RWPE1 (cell line): Measurements from ENCODE around the gene FAM210B.

ENCODE experiments used
- CTCF ChIA-PET: fragments of 350-600 bp; sonication (Branson Sonifier 250); formaldehyde crosslinking; extraction: SDS; loops from one replicate; lab custom pipeline; 2021; lab: Yijun Ruan, JAX
- POLR2A ChIA-PET: fragments of 400-600 bp; formaldehyde crosslinking; extraction: SDS; loops from one replicate; lab custom pipeline; 2020; ENCODE audit warnings: antibody characterized with exemption; ENCODE audit not compliant: low non-redundant PET; lab: Yijun Ruan, JAX
- DNase-seq: peaks from one replicate; pipeline ENCODE4 v3.0.0; 2012; ENCODE audit warnings: low spot score
- H3K27ac ChIP-seq: fragments of 450-650 bp; 2 replicates; pipeline ENCODE4 v1.5.1; 2017
- TF ChIP-seq, protein P1 (sequence below): fragments of 450-650 bp; conservative IDR thresholded peaks from 2 replicates; pipeline ENCODE4 v1.5.1; 2017; ENCODE audit warnings: low read depth, mild to moderate bottlenecking

The FAM210B gene

DNA sequence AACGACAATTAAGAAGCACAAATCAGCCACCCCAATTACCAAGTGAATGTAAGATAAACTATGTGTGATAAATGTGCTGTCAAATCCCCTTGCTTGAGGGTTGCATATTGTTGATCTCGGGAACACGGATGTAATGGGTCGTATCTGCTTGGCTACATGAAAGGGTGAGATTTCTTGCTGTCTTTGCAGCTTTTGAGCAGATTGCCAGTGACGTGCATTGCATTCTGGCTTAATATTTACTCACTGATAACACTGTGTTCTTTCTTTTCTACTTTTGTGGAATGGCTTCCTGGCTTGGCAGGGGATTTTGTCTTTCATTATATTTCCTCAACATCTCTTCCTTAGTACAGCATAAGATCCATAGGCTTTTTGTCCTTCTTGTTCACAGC is 10.5 kb upstream of the FAM210B start:
- ChIA-PET POLR2A (no interaction called here), CTCF (no interaction called here)
- DNase-seq, result no peak
- TF ChIP-seq, protein P1, sequence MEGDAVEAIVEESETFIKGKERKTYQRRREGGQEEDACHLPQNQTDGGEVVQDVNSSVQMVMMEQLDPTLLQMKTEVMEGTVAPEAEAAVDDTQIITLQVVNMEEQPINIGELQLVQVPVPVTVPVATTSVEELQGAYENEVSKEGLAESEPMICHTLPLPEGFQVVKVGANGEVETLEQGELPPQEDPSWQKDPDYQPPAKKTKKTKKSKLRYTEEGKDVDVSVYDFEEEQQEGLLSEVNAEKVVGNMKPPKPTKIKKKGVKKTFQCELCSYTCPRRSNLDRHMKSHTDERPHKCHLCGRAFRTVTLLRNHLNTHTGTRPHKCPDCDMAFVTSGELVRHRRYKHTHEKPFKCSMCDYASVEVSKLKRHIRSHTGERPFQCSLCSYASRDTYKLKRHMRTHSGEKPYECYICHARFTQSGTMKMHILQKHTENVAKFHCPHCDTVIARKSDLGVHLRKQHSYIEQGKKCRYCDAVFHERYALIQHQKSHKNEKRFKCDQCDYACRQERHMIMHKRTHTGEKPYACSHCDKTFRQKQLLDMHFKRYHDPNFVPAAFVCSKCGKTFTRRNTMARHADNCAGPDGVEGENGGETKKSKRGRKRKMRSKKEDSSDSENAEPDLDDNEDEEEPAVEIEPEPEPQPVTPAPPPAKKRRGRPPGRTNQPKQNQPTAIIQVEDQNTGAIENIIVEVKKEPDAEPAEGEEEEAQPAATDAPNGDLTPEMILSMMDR, result no peak
- no peak overlapping the region for H3K27ac ChIP-seq

DNA sequence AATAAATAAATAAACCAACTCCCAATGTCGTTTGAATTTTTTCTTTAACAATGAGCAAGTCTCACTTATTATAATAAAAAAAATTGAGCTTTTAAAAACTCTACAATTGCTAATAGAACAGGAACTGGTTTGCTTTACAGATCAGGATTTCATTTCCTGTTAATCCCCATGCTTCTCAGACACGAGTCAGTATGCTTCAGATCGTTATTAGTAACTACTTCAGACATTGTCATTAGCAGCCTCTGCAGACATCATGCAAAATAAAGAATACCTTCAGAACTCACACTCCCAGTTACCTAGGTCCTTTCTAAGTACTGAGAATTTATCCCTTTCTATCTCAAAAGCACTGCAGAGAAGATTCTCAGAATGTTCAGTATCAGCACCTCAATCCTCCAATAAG is 10.0 kb upstream of the FAM210B start:
- ChIA-PET CTCF (interaction anchor here (1.1 kb wide), 1 partner anchor 161 kb away, joined by 3 read pairs; no protein-coding TSS in a partner anchor), POLR2A (no interaction called here)
- DNase-seq, result no peak
- no peak overlapping the region for H3K27ac ChIP-seq
- TF ChIP-seq, protein P1, result no peak

GRCh38 chr20:56350842-56351241 is 7.9 kb upstream of the FAM210B start:
- TF ChIP-seq, protein P1, result no peak
- no peak overlapping the region for H3K27ac ChIP-seq
- POLR2A ChIA-PET, result no interaction called here
- CTCF ChIA-PET, result no interaction called here
- DNase-seq, result no peak

DNA sequence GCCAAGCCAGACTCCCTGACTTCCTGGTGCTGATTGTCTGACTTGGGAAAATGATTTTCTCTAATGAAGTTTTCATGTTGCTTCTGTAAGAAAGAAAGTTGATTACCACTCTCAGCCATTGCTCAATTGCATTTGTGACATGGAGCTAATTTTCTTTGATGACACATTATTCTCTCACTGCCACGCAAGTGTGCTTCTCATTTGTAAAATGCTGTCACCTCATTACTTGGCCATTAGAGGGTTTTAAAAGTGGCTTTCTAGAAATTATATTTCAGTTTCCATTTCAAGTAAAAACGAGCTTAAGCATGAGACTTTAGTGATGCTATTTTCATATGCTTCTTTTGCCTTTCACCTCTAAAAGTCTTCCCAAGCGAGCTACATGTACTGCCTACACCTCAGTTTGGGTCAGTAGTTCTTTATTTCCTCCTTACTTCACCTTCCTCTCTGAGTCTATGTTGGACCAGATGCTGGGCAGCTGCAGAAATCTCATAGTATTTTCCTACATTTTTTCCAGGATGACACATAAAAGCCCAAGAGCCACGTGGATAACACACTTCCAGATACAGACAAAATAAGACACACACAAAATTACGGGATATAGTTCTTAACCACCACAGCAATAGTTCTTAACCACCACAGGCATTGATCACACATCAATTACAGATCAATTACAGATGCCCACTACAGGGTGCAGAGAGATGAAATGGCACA is 6.3 kb upstream of the FAM210B start:
- CTCF ChIA-PET, result interaction anchor here (0.6 to 1.0 kb wide), 3 partner anchors 9 to 104 kb away, joined by 4 to 6 read pairs (median 5); partner anchors contain the start of gene MC3R
- POLR2A ChIA-PET, result no interaction called here
- TF ChIP-seq, protein P1, result no peak
- H3K27ac ChIP-seq, result no peak overlapping the region
- DNase-seq, result no peak

DNA sequence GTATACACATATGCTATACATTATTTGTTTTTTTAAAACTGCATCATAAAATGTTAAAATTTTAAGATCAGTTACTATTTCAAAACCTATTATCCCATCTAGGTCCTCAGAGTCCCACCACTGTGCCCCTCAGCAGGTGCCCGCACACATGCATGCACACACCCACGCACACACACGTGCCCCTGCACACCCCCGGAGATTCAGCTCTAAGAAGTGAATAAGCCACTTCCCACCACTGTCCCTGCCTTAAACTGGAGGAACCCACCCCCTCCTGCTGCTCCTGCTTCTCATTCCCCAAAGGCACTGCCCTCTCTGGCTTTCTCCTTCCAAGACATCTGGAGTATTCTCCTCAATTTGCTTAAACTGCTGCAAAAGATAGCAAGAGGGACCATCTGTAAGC is 5.4 kb upstream of the FAM210B start:
- ChIA-PET CTCF (interaction anchor here (0.7 to 1.0 kb wide), 2 partner anchors 39 to 151 kb away, joined by 3 read pairs; partner anchors contain the start of genes AURKA and CSTF1), POLR2A (no interaction called here)
- TF ChIP-seq, protein P1, result no peak
- no peak overlapping the region for H3K27ac ChIP-seq
- DNase-seq, result no peak

DNA sequence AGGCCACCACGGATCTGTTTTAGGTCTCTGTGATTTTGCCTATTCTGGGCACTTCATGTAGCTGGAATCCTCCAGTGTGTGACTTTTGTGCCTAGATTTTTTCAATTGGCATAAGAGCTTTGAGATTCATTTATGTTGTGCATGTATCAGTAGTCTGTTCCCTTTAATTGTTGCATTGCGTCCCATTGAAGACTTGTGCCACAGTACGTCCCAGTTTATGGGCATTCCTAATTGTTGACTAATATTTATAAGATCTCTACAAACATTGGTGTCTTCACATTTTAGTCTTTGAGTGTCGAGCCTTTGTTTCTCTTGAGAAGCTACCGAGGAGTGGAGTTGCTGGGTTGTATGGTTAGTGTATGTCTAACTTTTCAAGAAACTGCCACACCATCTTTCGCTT is 704 bp upstream of the FAM210B start:
- TF ChIP-seq, protein P1, result no peak
- ChIA-PET POLR2A (no interaction called here), CTCF (interaction anchor here (0.6 to 1.3 kb wide), 5 partner anchors 14 to 262 kb away, joined by 3 to 6 read pairs (median 4); partner anchors contain the start of genes AURKA and CSTF1)
- no peak for DNase-seq
- no peak overlapping the region for H3K27ac ChIP-seq
